HG02943 (cell line): Measurements from ENCODE around the gene TEX11.
"Not testable (repeated sequence)": the region's sequence is repeated elsewhere in the genome, so short reads cannot be mapped to it uniquely, and the experiment has no call there.

Experiments
- ATAC-seq: cut with Tn5 transposase; IDR thresholded peaks from one replicate; pipeline ENCODE4 v1.9.1; 2021; ENCODE audit warnings: mild to moderate bottlenecking, low read depth, moderate library complexity; ENCODE audit not compliant: unreplicated experiment

TEX11 gene

DNA sequence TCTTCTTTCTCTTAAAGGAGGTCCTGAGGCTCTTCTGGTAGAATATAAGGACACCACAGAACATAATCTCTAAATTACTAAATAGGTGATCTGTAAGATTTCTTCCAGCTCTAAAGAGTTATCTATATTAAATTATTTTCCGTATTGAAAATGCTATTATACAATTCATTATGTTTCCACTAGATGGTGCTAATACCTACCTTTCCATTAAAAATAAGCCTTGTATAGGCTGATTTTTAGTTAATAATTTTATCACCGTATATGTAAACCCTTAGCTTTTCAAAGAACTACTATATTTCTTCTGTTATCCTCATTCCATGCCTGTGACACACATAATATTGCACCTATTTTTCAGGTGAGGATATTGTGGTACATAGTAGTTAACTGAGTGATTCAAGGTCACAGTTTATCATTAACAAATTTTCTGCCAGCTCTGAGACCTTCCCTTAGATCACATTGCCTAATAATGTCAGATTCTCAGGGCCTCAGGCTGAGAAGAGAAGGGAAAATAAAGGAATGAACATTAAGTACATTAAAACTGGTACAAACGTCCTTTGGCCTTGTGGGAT is 138.8 kb downstream of the TEX11 start:
- no peak for ATAC-seq

DNA sequence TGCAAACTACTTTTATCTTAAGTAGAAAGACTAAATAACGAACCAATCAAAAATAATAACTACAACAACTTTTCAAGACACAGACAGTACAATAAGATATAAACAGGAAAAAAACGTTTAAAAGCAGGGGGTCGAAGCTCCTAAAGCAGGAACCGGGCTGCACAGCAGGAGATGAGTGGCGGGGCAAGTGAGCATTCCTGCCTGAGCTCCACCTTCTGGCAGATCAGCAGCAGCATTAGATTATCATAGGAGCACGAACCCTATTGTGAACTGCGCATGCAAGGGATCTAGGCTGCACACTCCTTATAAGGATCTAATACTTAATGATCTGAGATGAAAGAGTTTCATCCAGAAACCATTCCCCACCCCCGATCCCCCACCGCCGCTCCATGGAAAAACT is 146.2 kb downstream of the TEX11 start:
- no peak for ATAC-seq

DNA sequence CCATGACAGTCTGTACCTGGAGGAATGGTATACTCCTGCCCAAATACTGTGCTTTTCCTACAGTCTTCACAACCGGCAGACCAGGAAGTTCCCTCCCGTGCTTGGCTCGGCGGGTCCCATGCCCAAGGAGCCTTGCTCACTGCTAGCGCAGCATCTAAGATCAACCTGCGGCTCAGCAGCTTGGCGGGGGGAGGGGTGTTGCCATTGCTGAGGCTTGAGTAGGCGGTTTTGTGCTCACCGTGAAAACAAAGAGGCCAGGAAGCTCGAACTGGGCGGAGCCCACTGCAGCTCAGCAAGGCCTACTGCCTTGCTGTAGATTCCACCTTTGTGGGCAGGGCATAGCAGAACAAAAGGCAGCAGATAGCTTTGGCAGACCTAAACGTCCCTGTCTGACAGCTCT is 152.7 kb downstream of the TEX11 start:
- ATAC-seq: no peak

DNA sequence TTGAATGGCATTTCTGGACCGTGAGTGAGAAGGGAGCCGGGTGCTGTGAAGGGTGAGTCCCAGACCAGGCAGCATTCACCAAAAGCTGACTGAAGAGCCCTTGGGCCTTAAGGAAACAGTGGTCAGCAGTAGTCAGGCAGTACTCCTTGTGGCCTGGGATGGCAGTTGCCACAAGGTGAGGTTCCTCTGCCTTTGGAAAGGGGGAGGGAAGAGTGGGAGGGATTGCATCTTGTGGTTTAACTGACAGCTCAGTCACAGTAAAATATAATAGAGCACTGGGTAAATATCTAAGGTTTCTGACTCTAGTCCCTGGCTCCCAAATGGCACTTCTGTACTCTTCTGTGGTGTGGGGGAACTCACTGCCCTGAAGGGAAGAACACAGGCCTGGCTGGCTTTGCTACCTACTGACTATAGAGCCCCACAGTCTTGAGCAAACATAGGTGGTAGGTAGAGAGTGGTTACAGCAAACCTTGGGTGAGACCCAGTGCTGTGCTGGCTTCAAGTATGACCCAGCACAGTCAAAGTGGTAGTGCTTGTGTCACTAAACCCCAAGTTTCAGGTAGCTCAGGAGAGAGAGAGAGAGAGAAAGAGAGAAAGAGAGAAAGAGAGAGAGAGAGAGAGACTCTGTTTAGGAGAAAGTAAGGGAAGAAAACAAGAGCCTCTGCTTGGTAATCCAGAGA is 154.2 kb downstream of the TEX11 start:
- no peak for ATAC-seq

DNA sequence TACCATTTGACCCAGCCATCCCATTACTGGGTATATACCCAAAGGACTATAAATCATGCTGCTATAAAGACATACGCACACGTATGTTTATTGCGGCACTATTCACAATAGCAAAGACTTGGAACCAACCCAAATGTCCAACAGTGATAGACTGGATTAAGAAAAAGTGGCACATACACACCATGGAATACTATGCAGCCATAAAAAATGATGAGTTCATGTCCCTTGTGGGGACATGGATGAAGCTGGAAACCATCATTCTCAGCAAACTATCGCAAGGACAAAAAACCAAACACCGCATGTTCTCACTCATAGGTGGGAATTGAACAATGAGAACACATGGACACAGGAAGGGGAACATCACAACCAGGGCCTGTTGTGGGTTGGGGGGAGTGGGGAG is 174.7 kb downstream of the TEX11 start:
- not testable (repeated sequence) for ATAC-seq

DNA sequence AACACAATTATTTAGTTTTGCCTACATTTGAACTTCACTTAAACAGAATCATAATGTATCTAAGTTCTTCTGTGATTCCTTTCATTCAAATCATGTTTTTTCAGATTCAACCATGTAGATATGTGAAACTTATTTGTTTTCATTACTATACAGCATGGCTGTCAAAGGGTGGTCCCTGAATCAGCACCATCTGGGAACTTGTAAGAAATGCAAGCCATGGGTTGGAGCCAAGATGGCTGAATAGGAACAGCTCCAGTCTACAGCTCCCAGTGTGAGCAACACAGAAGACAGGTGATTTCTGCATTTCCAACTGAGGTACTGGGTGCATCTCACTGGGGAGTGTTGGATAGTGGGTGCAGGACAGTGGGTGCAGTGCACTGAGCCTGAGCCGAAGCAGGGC is 180.6 kb downstream of the TEX11 start:
- ATAC-seq: not testable (repeated sequence)

DNA sequence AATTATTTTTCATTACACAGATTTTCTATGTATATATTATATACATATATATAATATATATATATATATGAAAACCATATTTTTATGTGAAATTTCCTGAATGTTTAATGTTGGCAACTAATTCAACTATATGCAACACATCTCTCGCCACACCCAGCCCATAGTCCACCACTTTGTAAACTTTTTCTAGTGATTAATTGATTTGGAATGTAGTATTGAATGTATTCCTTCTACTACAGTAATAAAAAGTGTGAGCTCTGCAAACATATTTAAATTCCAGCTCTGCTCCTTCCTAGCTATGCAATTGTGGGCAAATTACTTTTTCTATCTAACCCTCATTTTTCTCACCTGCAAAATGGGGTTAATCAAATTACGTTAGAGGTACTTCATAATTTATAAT is 187.8 kb downstream of the TEX11 start:
- no peak for ATAC-seq

DNA sequence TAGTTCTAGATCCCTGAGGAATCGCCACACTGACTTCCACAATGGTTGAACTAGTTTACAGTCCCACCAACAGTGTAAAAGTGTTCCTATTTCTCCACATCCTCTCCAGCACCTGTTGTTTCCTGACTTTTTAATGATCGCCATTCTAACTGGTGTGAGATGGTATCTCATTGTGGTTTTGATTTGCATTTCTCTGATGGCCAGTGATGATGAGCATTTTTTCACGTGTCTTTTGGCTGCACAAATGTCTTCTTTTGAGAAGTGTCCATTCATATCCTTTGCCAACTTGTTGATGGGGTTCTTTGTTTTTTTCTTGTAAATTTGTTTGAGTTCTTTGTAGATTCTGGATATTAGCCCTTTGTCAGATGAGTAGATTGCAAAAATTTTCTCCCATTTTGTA is 197.2 kb downstream of the TEX11 start:
- not testable (repeated sequence) for ATAC-seq

DNA sequence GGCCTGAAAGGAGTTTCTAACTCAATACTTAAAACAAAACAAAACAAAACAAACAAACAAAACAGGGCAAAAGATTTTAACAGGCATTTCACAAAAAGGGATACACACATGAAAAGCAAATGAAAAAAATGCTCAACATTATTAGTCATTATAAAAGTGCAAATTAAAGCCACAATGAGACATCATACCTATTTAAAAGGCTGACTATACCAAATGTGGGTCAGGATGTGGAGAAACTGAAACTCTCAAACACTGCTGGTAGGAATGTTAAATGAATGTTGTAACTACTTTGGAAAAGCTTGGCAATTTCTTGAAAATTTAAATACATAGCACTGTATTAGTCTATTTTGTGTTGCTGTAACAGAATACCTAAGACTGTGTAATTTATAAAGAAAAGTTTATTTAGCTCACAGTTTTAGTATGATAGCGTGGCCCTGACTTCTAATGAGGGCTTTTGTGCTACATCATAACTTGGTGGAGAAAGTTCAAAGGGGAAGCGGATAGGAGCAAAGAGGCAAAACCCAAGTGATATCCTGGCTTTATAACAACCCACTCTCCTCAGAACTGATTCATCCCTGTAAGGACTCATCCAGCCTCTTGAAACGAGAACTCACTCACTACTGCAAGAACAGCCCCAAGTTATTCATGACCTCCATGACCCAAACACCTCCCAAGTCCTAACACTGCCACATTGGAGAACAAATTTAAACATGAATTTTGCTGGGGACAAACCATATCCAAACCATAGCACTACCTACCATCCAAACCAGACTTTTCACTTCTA is 214.0 kb downstream of the TEX11 start:
- no peak for ATAC-seq

DNA sequence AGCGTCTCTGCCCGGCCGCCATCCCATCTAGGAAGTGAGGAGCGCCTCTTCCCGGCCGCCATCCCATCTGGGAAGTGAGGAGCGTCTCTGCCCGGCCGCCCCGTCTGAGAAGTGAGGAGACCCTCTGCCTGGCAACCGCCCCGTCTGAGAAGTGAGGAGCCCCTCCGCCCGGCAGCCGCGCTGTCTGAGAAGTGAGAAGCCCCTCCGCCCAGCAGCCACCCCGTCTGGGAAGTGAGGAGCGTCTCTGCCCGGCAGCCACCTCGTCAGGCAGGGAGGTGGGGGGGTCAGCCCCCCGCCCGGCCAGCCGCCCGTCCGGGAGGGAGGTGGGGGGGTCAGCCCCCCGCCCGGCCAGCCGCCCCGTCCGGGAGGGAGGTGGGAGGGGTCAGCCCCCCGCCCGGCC is 229.1 kb downstream of the TEX11 start:
- not testable (repeated sequence) for ATAC-seq

DNA sequence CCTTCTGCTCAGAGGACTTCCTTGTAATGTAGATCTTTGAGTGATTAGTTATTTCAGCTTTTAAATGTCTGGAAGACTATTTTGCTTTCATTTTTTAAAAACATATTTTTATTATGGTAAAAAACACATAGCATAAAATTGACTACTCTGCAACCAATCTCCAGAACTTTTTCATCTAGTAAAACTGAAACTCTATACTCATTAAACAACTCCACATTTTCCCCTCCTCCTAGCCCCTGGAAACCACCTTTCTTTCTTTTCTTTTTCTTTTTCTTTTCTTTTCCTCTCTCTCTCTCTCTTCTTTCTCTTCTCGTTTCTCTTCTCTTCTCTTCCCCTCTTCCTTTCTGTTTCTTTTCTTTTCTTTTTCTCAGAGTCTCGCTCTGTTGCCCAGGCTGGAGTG is 233.2 kb downstream of the TEX11 start:
- no peak for ATAC-seq

DNA sequence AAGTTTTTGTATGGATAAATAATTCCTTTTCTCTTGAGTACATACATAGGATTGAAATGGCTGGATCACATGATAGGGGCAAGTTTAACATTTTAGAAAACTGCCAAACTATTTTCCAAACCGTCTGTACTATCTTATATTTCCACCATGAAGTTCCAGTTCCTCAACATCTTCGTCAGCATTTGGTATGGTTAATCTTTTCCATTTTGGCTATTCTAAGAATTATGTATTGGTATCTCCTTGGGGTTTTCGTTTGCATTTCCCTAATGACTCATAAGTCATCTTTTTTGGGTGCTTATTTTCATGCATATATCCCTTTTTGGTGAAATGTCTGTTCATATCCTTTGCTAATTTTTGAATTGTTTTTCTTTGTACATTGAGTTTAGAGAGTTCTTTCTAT is 236.2 kb downstream of the TEX11 start:
- no peak for ATAC-seq

DNA sequence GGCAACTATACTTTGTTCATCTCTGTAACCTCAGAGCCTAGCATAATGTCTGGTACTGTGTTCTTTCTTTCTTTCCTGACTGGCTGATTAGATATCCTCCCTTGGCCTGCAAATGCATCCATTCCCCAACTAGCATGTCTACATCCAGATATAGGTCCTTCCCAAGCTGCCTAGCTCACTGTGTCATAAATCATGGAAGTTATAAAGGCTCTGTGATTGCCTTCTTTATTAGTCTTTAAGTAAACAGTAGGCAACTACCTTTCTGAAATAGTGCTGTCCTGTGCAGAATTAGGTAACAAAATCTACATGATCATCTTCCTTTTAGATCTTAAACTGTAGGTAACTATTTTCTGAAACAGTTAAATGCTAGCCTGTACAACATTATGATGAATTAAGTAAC is 239.4 kb downstream of the TEX11 start:
- no peak for ATAC-seq

DNA sequence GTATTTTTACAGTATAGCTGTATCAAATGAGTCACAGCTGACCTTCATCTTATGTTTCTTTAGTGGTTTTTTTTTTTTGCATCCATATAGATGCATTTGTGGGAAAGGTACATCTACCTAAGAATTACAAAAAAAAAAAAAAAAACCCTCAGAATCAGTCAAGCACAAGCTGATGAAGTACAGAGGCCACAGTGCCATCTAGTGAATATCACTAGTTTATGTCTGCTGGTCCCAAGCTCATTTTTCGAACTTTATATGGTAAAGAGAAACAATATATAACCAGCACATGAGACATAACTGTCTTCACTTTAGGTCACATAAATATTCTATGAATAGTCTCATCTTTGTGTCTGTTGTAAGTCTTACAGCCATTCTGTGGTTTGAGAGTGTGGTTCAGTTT is 243.8 kb downstream of the TEX11 start:
- no peak for ATAC-seq

DNA sequence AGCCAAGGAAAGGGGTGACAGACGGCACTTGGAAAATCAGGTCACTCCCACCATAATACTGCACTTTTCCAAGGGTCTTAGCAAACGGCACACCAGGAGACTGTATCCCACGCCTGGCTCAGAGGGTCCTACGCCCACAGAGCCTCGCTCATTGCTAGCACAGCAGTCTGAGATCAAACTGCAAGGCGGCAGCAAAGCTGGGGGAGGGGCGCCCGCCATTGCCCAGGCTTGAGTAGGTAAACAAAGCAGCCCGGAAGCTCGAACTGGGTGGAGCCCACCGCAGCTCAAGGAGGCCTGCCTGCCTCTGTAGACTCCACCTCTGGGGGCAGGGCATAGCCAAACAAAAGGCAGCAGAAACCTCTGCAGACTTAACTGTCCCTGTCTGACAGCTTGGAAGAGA is 247.4 kb downstream of the TEX11 start:
- ATAC-seq: not testable (repeated sequence)

DNA sequence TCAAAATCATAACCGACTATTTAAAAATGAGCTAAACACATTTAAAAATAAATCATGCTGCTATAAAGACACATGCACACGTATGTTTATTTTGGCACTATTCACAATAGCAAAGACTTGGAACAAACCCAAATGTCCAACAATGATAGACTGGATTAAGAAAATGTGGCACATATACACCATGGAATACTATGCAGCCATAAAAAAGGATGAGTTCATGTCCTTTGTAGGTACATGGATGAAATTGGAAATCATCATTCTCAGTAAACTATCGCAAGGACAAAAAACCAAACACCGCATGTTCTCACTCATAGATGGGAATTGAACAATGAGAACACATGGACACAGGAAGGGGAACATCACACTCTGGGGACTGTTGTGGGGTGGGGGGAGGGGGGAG is 251.0 kb downstream of the TEX11 start:
- ATAC-seq: not testable (repeated sequence)

DNA sequence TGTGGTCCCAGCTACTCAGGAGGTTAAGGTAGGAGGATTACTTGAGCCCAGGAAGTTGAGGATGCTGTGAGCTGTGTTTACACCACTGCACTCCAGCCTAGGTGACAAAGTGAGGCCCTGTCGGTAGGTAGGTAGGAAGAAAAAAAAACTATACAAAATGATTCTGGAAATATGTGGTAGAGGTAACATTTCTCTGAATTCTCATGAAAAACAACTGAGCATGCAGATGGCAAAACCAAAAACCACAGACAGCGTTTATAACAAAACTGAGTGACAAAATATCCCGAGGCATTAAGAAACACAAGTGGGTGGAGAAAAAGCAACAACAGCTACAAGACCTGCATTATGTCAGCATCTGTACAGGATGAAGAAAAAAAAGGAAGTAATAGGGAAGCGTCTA is 252.2 kb downstream of the TEX11 start:
- ATAC-seq: no peak

DNA sequence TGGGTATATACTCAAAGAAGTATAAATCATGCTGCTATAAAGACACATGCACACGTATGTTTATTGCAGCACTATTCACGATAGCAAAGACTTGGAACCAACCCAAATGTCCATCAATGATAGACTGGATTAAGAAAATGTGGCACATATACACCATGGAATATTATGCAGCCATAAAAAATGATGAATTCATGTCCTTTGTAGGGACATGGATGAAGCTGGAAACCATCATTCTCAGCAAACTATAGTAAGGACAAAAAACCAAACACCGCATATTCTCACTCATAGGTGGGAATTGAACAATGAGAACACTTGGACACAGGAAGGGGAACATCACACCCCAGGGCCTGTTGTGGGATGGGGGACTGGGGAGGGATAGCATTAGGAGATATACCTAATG is 260.6 kb downstream of the TEX11 start:
- not testable (repeated sequence) for ATAC-seq

DNA sequence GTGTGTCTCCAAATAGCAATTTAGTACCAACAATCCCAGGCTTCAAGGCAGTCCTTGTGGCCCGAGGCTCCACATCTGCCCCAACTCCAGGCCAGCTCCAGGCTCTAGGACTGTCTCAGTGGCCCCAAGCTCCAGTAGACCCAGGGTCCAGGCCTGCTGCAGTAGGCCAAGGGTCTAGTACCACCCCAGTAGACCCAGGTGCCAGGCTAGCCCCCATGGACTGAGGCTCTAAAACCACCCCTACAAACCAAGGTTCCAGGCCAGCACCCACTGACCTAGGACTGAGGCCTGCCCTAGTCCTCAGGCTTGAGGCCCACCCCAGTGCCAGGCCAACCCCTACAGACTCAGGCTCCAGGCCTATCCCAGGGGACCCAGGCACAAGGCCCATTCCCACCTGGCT is 272.3 kb downstream of the TEX11 start:
- no peak for ATAC-seq

DNA sequence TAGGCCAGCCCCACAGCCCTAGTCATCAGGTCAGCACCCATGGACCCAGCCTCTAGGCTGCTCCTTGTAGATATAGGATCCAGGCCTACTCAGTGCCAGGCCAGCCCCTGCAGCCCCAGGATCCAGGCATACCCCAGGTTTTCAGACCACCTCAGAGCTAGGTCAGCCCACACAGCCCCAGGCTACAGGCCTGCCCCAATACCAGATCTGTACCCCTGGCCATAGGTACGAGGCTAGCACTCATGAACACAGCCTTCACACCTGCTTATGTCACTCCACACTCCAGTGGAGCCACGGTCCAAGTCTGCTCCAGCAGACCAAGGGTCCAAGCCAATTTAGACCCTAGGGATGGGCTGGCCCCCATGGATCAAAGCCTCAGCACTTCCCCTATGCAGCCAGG is 272.8 kb downstream of the TEX11 start:
- ATAC-seq: no peak

DNA sequence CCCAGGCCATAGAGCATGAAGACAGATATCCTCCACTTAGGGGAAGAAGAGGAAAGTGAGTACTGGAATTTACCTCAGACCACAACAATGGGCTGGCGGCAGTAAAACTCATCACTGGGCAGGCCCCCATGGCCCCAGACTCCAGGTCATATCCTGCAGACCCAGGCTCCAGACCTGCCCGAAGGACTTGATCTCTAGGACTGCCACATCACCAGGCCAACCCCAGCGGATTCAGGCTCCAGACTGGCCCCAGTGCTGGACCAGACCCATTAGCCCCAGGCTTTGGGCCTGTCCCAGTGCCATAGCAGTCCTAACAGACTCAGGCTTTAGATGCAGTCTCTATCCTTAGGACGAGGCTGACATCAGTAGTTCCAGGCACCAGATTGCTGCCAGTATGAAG is 273.3 kb downstream of the TEX11 start:
- no peak for ATAC-seq

DNA sequence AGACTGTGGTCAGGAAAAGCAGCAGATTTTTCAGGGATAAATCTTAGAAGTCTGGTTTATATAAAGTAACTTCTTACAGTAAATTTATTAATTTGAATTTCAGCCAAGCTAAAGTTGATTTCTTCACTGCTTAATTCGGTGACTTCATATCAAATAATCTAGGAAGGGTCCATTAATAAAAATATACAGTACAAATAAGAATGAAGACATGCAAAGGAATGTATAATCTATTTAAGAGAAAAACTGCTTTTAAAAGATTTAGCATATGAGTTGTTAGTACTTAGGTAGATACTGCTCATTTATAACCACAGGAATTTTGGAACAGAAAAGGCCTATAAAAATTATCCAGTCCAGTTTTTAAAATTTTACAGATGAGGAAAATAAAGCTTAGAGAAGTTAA is 286.8 kb downstream of the TEX11 start:
- no peak for ATAC-seq
